Left cardiac atrium (tissue), 4 donors: ENCODE results near the gene SHISAL1. TPM values are rescaled to one million over a fixed set of nuclear protein-coding genes. Genes with fewer than 3 reads are reported as not detected.
"Not testable (repeated sequence)": the region's sequence is repeated elsewhere in the genome, so short reads cannot be mapped to it uniquely, and the experiment has no call there.

ENCODE experiments used
- ATAC-seq, 2 donors: fragments of 200-7000 bp; cut with Tn5 transposase; one replicate each; pipeline ENCODE4 v1.9.1; 2020; ENCODE audit warnings: mild to moderate bottlenecking in 2 of 2, moderate library complexity in 2 of 2
- DNase-seq: peaks from one replicate; pipeline ENCODE4 v3.0.0-alpha.2; 2020
- intact Hi-C, 2 donors: fragments of 100-400 bp; cut with DNase I; formaldehyde crosslinking; loops; one replicate each; pipeline versions ENCODE4 v1.14.1 to v1.15.1; 2022 to 2023
- total RNA-seq, 2 donors: library from RNA; stranded (reverse); fragmentation: NEBNext Ultra II Directional; extraction: Animal tissue kit (Norgen Biotek cat#: 25700); gene quantifications; one replicate each; pipeline ENCODE4 v1.2.1, GENCODE V29; 2021
- donor health status: DM: no; HTN: yes; CAD: no.
- donor health status: DM: no; HTN: yes; CAD: no; lungs with severe emphysema.
- donor health status: DM: yes; HTN: yes; CAD: no.
- donor health status: Dilated cardiomyopathy.

SHISAL1 gene
- total RNA-seq, 2 donors from 2014 or later, result 1.4 to 4.2 TPM

DNA sequence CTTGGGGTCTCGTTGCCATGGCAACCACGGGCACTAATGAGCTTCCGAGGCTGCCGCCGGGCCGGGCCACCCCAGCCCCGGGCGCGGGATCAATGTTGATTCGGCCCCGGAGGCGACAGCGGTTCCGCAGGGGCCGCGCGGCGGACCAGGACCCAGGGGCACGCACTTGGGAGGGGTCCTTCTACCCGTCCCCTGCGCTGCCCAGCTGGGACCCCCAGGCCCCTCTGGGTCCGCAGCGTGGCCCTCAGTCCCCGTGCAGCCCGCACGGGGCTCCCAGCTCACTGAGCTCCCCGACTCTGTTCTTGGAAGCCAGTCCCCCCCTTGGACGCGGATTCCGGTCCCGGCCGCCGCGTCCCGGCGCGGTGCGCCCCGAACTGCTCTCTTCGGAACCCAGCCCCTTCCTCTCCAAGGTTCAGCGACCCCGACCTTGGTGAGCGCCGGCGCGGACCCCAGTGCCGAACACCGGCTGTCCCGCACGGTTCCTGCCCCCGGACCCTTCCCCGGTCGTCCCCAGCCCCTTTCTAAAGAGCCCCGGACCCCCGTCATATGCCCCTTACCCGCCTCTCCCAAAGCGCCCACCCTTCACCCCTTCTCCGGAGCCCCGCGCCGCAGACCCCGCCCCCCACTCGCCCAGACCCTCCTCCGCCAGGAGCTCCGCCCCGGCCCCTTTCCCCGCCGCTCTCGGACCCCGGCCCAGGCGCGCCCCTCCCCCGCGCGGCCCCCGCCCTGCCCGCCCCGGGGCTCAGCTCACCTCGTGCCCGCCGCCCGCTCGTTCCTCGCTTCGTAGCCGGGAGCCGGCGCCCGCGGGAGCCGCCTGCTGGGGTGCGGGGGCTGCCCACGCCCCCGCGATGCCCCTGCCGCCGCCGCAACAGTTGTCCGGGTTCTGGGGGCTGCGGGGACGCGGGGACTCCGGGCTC is 18.3 kb upstream of the SHISAL1 start:
- intact Hi-C loops, result no loop called here
- no peak for ATAC-seq

DNA sequence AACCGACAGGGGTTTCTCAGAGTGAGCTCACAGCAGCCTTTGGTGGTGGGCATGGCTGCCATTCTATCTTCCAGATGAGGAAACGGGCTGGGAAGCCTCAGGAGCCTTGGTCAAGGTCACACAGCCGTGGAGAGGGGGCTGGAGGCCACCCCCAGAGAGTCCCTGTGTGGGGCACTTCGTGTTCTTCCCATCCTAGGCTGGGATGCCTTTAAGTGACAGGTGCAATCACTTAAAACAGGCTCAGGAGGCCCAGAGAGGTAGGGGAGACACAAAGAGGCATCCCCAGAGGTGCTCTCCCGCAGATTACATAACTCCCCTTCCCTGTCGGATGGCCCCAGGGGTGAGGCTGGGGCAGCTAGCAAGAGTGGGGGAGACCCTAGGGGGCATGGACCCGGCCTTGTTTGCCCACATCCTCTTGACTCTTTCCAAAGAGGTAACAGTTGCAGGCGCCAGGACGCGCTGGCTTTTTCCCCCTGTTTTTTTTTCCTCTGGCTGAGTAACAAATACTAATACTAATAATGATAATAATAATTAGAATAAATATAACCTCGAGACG is 17.5 kb upstream of the SHISAL1 start:
- intact Hi-C loops, result no loop called here
- DNase-seq, result no peak
- ATAC-seq, result no peak

More for the DNA sequence above, 18.3 kb upstream of the SHISAL1 start:
- no peak for DNase-seq

DNA sequence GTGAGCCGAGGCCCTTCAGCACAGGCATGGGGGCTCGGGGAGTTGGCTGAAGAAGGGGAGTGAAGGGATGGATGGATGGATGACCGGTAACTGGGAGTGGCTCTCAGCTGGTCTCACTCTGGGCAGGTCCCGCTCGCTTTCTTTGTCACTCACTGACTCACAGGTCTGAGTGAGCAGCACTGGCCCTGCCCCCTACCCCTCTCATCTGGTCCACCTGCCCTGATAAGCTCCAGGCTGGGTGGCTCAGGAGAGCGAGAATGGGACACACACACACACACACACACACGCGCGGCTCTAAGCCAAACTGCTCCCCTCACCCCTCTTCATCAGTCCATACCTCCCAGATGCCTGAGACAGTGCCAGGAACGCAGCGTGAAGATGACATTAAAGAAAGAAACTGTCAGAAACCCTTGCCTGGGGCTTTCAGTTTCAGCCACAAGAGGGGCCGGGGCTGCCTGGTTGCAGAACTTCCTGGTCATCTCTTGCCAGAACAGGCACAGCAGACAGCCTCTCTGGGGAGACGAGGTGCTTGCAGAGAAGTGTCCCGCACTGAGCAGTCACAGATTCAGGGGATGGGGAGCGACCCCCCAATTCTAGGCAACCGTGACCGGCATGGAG is 16.5 kb upstream of the SHISAL1 start:
- no peak for DNase-seq

DNA sequence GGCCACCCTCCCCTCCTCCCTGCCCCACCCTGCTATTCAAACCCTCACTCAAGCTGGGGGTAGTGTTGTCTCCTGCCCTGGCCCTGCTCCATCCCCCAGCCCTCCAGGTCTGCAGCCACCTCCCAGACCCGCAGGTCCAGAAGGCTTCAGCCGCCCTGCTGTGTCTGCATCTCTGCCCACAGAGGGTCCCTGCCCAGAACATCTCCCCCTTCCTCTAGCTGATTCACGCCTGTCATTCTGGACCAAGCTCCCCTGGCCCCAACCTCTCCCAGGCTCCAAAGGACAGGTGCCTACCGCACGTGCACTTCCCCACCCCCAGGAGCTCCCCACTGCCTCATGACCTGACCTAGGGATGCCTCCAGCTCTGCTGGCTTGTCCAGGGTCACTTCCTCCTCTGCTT is 16.0 kb upstream of the SHISAL1 start:
- DNase-seq, result no peak
- intact Hi-C loops, result no loop called here
- ATAC-seq, result no peak

More for the DNA sequence above, 16.5 kb upstream of the SHISAL1 start:
- no peak for ATAC-seq
- intact Hi-C loops, result no loop called here

DNA sequence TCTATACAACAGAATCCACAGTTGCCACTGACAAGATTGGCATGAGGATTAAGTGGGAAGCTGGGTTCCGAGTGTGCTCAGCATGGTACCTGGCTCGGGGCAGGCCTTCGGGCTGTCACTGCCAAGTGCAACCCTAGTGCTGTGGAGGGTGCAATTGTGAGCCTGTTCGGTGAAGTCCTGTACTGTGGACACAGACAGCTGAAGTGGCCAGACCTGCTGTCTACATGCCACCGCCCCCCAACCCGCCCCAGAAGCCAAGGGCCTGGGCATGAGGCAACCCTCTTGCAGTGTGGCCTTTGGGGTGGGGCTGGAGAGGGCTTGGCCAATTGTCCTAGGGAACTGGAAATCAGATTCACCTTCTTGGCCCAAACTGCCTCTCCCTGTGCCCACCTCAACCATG is 15.6 kb upstream of the SHISAL1 start:
- intact Hi-C loops, result no loop called here
- ATAC-seq, result no peak
- no peak for DNase-seq

DNA sequence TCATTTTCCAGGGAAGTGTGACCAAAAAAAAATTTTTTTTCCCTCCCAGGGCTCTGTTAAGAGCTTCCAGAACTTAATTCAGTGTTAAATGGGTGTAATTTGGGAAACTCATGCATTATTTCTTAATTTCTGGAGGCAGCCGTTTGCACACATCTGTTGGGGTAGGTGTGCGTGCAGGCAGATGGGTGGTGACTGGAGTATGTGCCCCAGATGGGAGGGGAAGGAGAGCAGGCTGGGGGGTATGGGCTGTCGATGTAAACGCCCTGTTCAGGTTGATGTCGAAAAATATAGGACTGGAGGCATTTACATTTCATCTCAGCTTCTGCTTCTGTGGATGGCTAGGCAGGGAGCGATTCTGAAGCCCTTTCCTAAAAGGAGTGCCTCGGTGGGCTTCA is 13.7 kb upstream of the SHISAL1 start:
- ATAC-seq (no peak), DNase-seq (no peak)
- intact Hi-C loops, result no loop called here

DNA sequence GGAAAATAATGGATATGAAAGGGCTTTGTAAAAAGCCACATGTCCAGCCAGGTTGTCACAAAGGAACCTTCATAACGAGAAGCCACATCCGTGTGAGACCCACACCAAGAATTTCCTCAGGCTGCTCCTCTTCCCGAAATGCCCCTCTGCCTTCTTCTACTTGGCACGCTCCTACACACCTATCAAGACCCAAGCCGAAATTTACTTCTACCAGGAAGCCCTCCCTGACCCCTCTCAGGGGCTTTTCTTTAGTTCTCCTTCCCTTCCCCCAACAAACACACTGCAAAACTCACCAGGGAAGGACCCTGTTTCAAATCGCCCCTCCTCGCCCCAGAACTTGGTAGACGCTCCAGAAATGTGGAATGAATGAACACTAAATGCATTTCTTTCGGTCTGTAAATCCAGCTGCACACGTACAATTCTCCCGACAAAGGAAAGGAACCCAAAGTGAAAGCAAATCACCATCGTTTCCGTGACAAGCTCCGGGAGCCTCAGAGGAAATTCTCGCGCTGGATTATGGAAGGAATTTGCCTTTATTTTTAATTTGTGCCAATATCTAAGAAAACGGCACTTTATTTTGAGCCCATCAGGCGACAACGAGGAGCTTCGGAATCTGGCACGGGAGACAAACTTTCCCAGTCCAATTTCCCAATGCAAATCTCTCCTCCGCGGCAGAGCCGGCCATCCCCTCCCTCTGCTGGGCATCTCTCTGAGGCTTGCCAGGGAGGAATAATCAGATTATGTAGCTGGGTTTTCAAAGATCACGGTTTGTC is 13.2 kb upstream of the SHISAL1 start:
- DNase-seq, result no peak
- ATAC-seq, result no peak
- intact Hi-C loops, result no loop called here

DNA sequence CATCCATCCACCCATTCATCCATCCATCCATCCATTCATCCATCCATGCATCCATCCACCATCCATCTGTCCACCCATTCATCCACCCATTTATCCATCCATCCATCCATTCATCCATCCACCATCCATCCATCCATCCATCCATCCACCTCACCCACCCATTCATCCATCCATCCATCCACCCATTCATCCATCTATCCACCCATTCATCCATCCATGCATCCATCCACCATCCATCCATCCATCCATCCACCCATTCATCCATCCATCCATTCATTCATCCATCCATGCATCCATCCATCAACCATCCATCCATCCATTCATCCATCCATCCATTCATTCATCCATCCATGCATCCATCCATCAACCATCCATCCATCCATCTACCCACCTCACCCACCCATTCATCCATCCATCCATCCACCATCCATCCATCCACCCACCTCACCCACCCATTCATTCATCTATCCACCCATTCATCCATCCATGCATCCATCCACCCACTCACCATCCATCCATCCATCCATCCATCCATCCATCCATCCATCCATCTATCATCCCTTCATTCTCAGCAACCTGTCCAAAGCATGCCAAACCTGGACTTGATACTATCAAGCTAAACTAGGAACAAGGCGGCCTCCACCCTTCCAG is 10.5 kb upstream of the SHISAL1 start:
- ATAC-seq, DNase-seq, intact Hi-C loops: not testable (repeated sequence)

DNA sequence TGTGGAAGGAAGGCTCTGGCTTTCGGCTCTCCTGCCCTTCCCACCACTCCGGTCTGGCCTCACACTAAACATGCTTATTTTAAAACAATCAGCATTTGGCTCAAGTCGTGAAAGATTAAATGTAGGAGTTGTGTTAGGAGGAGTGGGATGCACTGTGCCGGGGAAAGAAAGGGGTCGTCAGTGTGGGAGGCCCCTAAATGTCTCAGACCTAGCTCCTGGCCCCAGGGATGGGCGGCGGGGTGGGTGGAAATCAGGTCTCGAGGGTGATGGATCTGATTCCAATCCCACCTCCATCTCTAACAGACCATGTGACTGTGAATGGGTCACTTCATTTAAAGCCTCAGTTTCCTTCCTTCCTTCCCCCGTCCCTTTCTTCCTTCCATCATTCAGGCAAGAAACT is 6.9 kb upstream of the SHISAL1 start:
- intact Hi-C loops, result loop anchor here in 1 of 2 donors (10.0 kb wide), 2 partner anchors 65 to 305 kb away; no protein-coding TSS in a partner anchor
- ATAC-seq, result no peak
- no peak for DNase-seq

DNA sequence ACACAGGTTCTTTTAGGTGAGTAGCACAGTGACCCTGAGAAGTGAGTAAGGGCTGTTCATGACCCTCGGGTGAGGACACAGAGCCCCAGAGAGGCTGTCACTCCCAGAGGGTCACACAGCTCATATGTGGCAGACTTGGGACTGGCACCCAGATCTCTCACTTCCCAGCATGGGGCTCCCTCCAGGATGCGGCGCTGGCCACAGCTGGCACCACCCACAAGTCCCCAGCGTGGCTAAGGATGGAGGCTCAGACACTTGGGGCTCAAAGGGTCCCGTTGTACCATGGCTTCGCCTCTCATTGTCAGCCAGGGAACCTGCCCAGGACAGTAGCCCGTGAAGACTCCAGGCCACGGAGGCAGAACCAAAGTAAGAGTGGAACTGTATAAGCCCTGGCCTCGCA is 6.0 kb upstream of the SHISAL1 start:
- DNase-seq, result no peak
- intact Hi-C loops, result loop anchor here in 1 of 2 donors (10.0 kb wide), 2 partner anchors 64 to 306 kb away; no protein-coding TSS in a partner anchor

DNA sequence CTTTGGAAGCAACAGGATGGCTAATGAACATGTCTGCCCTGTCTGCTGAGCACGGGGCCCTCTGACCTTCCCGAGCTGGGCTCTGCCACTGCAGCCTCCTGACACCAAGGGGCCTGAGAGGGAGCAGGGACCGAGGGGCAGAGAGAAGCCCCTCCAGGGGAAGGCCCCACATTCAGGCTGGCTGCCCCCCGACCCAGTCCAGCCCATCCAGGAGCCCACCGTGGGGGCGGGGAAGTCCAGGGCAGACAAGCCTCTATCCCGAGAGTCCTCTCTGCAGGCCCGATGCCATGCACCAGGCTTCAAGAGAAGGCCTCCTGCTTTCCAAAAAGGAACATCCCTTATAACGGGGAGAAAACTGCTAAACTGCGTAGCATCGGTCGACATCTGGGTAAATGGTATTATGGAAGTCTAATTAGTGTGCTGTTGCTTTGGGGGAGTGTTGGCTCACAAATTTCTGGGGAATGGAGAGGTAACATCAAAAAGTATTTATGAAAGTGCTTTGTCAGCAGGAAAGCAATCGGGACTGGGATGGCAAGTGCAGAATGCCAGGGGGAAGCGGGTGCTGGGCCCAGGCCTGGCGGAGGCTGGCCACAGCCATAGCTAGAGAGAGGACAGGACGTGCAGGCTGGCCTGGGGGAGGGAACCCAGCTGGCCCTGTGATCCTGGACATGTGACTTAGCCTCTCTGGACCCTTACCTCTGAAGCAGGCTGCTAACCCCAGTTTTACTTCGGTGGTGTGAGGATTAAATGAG is 5.3 kb upstream of the SHISAL1 start:
- no peak for DNase-seq
- intact Hi-C loops, result loop anchor here in 1 of 2 donors (10.0 kb wide), 2 partner anchors 63 to 307 kb away; no protein-coding TSS in a partner anchor
- ATAC-seq, result no peak

More for the DNA sequence above, 6.0 kb upstream of the SHISAL1 start:
- no peak for ATAC-seq

DNA sequence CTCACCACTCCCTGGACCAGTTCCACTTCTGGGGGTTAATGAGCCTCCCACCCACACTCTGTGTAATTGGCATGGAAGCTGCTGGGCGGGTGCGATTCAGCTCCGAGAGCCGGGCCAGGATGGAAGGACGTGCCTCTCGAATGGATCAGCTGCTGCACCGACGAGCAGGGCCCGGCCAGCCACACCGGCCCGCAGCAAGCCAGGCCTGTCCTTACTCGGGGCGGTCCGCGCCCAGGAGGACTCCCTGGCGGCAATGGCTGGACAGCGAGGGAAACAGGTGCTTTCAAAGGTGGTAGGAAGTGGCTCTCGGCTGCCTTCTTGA is 4.3 kb upstream of the SHISAL1 start:
- no peak for DNase-seq

DNA sequence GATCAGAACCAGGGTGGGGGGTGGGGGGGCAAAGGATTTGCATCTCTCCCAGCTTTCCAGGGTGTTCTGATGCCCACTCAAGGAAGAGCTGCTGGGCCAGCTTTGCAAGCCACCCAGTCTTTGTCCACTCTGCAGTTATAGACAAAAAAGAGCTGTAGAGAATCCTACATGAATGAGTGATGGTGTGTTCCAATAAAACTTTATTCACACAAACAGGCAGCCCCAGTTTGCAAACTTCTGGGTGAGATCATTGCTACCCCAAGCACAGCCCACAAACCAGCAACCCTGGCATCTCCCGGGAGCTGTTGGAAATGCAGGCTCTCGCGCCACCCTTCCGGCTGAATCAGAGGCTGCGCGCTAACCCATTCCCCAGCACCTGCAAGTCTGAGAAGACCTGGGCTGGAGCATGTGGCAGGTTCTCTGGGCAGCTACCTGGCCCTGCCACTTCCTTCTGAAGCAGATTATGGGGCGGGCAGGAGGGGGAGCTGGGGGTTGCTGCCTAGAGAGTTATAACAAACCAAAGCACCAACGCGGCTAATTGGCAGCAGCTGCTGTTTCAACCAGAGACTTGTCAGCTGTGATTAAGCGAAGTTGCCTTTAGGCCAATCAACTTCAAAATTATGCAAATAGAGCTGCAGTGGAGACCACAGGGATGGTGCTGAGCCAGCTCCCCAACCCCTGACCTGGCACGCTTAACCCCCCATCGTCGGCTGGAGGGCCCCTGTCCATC is 3.8 kb upstream of the SHISAL1 start:
- ATAC-seq, result no peak
- intact Hi-C loops, result loop anchor here in 1 of 2 donors (10.0 kb wide), 2 partner anchors 62 to 308 kb away; no protein-coding TSS in a partner anchor

More for the DNA sequence above, 4.3 kb upstream of the SHISAL1 start:
- ATAC-seq, result no peak
- intact Hi-C loops, result loop anchor here in 1 of 2 donors (10.0 kb wide), 2 partner anchors 62 to 308 kb away; no protein-coding TSS in a partner anchor

DNA sequence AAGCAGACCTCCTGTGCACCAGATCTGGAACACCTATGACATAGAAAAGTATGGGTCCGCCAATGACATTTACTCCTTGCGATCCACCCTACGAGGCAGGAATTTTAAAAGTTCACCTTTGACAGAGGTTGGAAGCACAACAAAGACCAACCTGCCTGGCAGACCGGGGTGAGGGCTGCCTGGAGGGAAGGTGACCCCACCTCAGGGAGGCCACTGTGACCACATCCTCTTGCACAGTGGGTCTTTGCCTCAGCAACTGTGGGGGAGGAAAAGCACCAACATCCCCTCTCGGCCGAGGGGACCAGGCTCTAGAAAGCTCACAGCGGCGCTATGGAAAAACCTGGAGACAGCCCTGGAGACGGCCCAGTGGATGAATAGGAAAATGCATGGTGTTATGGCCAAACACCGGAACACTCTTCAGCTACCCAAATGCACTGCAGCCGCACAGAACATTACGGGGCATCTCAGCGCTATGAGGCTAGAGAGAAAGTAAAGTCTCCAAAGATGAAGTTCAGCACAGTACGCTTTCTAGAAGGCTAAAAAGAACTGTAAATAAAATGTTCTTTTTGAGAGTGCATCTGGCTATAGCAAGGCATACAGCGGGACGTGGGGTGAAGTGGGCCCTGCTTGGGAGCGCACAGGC is 1.8 kb upstream of the SHISAL1 start:
- DNase-seq, result no peak
- no peak for ATAC-seq
- intact Hi-C loops, result loop anchor here (2.0 to 10.0 kb wide), 3 partner anchors 20 to 310 kb away; no protein-coding TSS in a partner anchor

More for the DNA sequence above, 3.8 kb upstream of the SHISAL1 start:
- no peak for DNase-seq

DNA sequence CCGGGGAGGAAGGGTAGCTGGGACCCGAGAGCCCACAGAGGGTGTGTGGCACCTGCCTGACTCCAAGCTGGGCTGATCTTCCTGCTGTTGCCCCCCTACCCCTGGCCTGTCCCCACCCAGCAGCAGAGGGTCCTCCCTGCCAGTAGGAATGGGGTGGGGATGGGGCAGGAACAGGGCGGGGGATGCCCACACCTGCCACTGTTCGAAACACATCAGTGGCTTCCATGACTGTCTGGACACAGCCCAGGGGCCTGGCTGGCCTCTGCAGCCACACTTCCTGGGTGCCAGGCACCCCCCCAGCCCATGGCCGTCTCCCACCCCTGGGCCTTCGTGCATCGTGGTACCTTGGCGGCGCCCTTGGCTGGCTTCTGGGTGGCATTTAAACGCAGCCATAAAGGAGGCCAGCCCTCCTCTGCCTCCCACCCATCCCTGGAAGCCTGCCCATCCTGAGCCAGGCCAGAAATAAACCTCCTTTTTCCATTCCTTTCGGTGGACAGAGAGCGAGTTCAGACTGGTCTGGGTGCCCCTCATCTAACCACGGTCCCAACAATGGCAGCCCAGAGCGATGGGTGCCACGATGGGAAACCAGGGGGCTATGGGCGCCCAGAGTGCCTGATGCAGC is 745 bp upstream of the SHISAL1 start:
- DNase-seq, result no peak
- intact Hi-C loops, result loop anchor here (2.0 to 10.0 kb wide), 3 partner anchors 19 to 311 kb away; no protein-coding TSS in a partner anchor
- ATAC-seq, result no peak

DNA sequence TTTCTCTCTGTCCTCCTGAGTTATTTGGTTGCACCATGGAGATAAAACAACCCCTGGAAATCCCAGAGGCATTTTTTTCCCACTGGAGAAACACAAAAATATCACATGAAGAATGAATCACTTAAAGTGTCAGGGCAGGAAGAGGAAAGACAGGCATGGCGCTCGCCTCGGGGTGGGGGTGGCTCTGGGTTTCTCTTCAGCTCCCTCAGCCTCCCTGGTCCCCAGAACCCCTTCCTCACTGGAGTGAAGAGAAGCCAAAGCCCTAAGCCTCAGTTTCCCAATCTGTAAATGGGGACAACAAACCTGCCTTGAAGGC is 938 bp downstream of the SHISAL1 start:
- no peak for ATAC-seq
- no peak for DNase-seq
- intact Hi-C loops, result loop anchor here in 1 of 2 donors (10.0 kb wide), 2 partner anchors 57 to 313 kb away; no protein-coding TSS in a partner anchor
